ENCODE results near the gene ACTG2.

GRCh38 chr2:73844087-73844486 lies 48.7 kb upstream of the ACTG2 start:
- TF ChIP-seq POLR2A (IDR thresholded peaks at IDR 0.05; ENCODE audit: low read depth, low read length) = no peak
- no peak for TF ChIP-seq CREB1 (IDR thresholded peaks at IDR 0.05; ENCODE audit: low read depth)
- TF ChIP-seq CEBPB (IDR thresholded peaks at IDR 0.05; ENCODE audit: borderline replicate concordance in 1 of 2, low read depth in 2 of 2, low read length in 2 of 2) = no peak
- TF ChIP-seq RAD21 (IDR thresholded peaks at IDR 0.05; ENCODE audit: insufficient read depth, low read depth, low read length) = no peak
- no peak for TF ChIP-seq NRF1 (conservative IDR thresholded peaks at IDR 0.05; ENCODE audit: low read depth, low read length)
- TF ChIP-seq CTCF (IDR thresholded peaks at IDR 0.05 in 2 of 3, conservative IDR thresholded peaks at IDR 0.05 in 1 of 3; ENCODE audit: control insufficient read depth in 2 of 3, extremely low read depth in 1 of 3, insufficient read depth in 1 of 3, low read depth in 3 of 3, low read length in 3 of 3) = no peak
- no peak for TF ChIP-seq CREM (IDR thresholded peaks at IDR 0.05; ENCODE audit: low read depth)
- TF ChIP-seq PBX3 (IDR thresholded peaks at IDR 0.05; ENCODE audit: insufficient replicate concordance, low read depth, low read length) = no peak
- TF ChIP-seq, protein P1, sequence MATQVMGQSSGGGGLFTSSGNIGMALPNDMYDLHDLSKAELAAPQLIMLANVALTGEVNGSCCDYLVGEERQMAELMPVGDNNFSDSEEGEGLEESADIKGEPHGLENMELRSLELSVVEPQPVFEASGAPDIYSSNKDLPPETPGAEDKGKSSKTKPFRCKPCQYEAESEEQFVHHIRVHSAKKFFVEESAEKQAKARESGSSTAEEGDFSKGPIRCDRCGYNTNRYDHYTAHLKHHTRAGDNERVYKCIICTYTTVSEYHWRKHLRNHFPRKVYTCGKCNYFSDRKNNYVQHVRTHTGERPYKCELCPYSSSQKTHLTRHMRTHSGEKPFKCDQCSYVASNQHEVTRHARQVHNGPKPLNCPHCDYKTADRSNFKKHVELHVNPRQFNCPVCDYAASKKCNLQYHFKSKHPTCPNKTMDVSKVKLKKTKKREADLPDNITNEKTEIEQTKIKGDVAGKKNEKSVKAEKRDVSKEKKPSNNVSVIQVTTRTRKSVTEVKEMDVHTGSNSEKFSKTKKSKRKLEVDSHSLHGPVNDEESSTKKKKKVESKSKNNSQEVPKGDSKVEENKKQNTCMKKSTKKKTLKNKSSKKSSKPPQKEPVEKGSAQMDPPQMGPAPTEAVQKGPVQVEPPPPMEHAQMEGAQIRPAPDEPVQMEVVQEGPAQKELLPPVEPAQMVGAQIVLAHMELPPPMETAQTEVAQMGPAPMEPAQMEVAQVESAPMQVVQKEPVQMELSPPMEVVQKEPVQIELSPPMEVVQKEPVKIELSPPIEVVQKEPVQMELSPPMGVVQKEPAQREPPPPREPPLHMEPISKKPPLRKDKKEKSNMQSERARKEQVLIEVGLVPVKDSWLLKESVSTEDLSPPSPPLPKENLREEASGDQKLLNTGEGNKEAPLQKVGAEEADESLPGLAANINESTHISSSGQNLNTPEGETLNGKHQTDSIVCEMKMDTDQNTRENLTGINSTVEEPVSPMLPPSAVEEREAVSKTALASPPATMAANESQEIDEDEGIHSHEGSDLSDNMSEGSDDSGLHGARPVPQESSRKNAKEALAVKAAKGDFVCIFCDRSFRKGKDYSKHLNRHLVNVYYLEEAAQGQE (IDR thresholded peaks at IDR 0.05; ENCODE audit: low read depth, low read length) = no peak
- TF ChIP-seq STAT3 (IDR thresholded peaks at IDR 0.05; ENCODE audit: low read depth, low read length) = no peak
- TF ChIP-seq GABPA (IDR thresholded peaks at IDR 0.05; ENCODE audit: low read depth) = no peak
